Thoracic aorta (tissue), 2 donors: Measurements from ENCODE around the gene SMIM22. TPM values are rescaled to one million over a fixed set of nuclear protein-coding genes. Genes with fewer than 3 reads are reported as not detected.

Experiments used
- ATAC-seq: fragments of 150-250 bp; one replicate; pipeline ENCODE4 v1.8.0; 2017; ENCODE audit warnings: low read depth; ENCODE audit not compliant: insufficient number of reproducible peaks, low FRiP score
- DNase-seq: peaks from one replicate; pipeline ENCODE4 v3.0.0-alpha.2; 2020; ENCODE audit warnings: low spot score
- H3K27ac ChIP-seq, 2 donors: fragments of 200-600 bp; sonication (generic); 1 replicate in 1 of 2; 2 replicates in 1 of 2; pipeline ENCODE4 v1.5.1; 2016; ENCODE audit warnings: mild to moderate bottlenecking in 2 of 2, moderate library complexity in 2 of 2
- H3K27me3 ChIP-seq: fragments of 200-600 bp; sonication (generic); replicated peaks from 2 replicates; pipeline ENCODE4 v1.6.0; 2016; ENCODE audit warnings: mild to moderate bottlenecking; ENCODE audit not compliant: insufficient read depth
- H3K36me3 ChIP-seq: fragments of 200-600 bp; sonication (generic); one replicate; pipeline ENCODE4 v1.5.1; 2016
- H3K4me1 ChIP-seq, 2 donors: fragments of 200-600 bp; sonication (generic); 1 replicate in 1 of 2; 2 replicates in 1 of 2; pipeline versions ENCODE4 v1.5.1 to v1.6.0; 2016; ENCODE audit warnings: low read depth in 2 of 2, mild to moderate bottlenecking in 1 of 2; ENCODE audit not compliant: control insufficient read depth in 1 of 2
- H3K4me3 ChIP-seq: fragments of 200-600 bp; sonication (generic); 2 replicates; pipeline ENCODE4 v1.5.1; 2016; ENCODE audit warnings: mild to moderate bottlenecking
- H3K9me3 ChIP-seq: fragments of 200-600 bp; sonication (generic); 2 replicates; pipeline ENCODE4 v1.5.1; 2016
- total RNA-seq, 2 donors: library from RNA; depleted of rRNA; stranded (reverse); fragments of >200 nt; gene quantifications; one replicate each; pipeline versions ENCODE4 v1.1.0 to v1.2.3, GENCODE V29; 2016
- TF ChIP-seq, protein P1 (sequence below): fragments of 200-600 bp; sonication (generic); IDR thresholded peaks from one replicate; pipeline ENCODE4 v1.5.1; 2019; ENCODE audit warnings: antibody characterized with exemption

The SMIM22 gene, protein sequence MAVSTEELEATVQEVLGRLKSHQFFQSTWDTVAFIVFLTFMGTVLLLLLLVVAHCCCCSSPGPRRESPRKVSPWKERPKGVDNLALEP
- not detected for total RNA-seq

DNA sequence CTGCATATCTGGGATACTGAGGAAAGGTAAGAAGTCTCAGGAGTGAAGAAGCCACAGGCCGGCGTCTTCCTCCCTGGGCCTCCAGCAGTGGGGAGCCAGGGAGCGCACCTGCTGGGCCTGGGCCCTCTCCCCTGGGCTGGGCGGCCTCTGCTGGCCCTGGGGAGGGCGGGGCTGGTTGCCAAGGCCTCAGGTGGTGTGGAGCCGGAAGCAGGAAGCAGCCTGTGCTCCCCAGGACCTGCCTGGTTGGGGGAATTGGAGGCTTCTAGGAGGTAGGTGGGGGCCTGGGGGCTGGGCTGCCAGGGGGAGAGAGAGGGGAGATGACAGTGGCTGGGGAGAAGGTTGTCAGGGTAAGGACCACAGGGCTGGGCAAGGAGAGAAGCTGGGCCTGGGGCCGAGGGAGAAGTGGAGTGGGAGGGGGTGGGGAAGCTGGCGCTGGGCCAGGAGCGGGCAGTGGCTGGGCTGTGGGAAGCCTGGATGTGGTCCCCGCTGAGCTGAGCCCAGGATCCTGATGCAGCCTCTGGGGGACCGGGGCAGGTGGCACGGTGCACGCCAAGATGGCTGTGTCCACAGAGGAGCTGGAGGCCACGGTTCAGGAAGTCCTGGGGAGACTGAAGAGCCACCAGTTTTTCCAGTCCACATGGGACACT, at the start of gene SMIM22:
Gene SMIM22, plus strand, starts transcription at position 189 of the 647 bp plus-strand sequence. Its CDS starts 366 bp downstream, at position 555.
- H3K27ac ChIP-seq, result no peak within 1 kb of the TSS
- TF ChIP-seq, protein P1, sequence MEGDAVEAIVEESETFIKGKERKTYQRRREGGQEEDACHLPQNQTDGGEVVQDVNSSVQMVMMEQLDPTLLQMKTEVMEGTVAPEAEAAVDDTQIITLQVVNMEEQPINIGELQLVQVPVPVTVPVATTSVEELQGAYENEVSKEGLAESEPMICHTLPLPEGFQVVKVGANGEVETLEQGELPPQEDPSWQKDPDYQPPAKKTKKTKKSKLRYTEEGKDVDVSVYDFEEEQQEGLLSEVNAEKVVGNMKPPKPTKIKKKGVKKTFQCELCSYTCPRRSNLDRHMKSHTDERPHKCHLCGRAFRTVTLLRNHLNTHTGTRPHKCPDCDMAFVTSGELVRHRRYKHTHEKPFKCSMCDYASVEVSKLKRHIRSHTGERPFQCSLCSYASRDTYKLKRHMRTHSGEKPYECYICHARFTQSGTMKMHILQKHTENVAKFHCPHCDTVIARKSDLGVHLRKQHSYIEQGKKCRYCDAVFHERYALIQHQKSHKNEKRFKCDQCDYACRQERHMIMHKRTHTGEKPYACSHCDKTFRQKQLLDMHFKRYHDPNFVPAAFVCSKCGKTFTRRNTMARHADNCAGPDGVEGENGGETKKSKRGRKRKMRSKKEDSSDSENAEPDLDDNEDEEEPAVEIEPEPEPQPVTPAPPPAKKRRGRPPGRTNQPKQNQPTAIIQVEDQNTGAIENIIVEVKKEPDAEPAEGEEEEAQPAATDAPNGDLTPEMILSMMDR, result no peak
- H3K9me3 ChIP-seq, result no peaks in the 10 kb centered on the region
- no peak within 1 kb of the TSS for H3K4me3 ChIP-seq
- H3K4me1 ChIP-seq, result no peaks in the 10 kb centered on the region
- H3K27me3 ChIP-seq, result no peaks in the 10 kb centered on the region
- DNase-seq (no peak), ATAC-seq (no peak)
- peaks cover 5% of the 10 kb centered on the region for H3K36me3 ChIP-seq

- TF ChIP-seq, protein P1, result no peak
- H3K4me1 ChIP-seq, result peaks cover 3 to 13% of the 10 kb centered on the region in 2 donors
- no peak overlapping the region for H3K27ac ChIP-seq
- no peak overlapping the region for H3K4me3 ChIP-seq
- H3K9me3 ChIP-seq, result no peaks in the 10 kb centered on the region
- peaks cover 10% of the 10 kb centered on the region for H3K36me3 ChIP-seq
- no peaks in the 10 kb centered on the region for H3K27me3 ChIP-seq
- DNase-seq (no peak), ATAC-seq (no peak)
Measured at GRCh38 chr16:4746215-4746614, 49.0 kb upstream of the SMIM22 start.

GRCh38 chr16:4746991-4747574, 48.1 kb upstream of the SMIM22 start:
- ATAC-seq (no peak), DNase-seq (no peak)
- Histone ChIP-seq H3K9me3 (no peaks in the 10 kb centered on the region), H3K27ac (no peak overlapping the region), H3K4me3 (no peak overlapping the region), H3K4me1 (peaks cover 3 to 13% of the 10 kb centered on the region in 2 donors), H3K36me3 (peaks cover 19% of the 10 kb centered on the region), H3K27me3 (no peaks in the 10 kb centered on the region)
- TF ChIP-seq, protein P1, result no peak

DNA sequence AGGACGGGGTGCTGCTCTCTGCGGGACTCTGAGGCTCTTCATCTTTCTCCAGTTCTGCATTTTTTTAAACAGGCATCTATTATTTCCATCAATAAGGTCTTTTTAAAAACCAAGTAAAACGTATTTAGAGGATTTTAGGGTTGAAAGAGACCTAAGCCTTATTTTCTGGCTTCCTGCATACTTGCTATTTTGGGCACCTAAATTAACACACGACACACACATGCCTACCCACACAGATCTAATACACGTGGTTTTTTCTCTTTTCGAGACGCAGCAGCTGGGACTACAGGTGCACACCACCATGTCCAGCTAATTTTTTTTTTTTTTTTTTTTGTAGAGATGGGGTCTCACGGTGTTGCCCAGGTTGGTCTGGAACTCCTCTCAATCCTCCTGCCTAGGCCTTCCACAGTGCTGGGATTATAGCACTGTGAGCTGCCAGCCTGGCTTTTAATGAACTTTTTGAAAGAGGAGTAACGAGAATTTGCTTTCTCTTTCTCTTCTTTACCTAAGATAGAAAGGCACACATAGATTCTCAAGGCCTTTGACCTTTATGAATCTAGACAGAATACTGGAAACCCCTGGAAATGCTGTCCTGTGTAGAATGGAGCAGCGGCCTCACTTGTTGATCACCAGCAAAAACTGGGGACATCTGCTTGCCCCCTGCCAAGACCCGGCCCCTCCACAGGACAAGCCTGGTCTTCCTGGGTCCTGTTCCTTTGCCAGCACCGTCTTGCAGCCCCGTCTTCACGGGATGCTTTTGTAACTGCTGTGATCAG, 47.1 kb upstream of the SMIM22 start:
- no peak for DNase-seq
- peaks cover 3 to 13% of the 10 kb centered on the region in 2 donors for H3K4me1 ChIP-seq
- H3K27ac ChIP-seq, result no peak overlapping the region
- no peaks in the 10 kb centered on the region for H3K9me3 ChIP-seq
- TF ChIP-seq, protein P1, result no peak
- H3K36me3 ChIP-seq, result peaks cover 29% of the 10 kb centered on the region
- H3K4me3 ChIP-seq, result no peak overlapping the region
- ATAC-seq, result no peak
- H3K27me3 ChIP-seq, result no peaks in the 10 kb centered on the region
